ENCODE results near the gene NUMA1.

DNA sequence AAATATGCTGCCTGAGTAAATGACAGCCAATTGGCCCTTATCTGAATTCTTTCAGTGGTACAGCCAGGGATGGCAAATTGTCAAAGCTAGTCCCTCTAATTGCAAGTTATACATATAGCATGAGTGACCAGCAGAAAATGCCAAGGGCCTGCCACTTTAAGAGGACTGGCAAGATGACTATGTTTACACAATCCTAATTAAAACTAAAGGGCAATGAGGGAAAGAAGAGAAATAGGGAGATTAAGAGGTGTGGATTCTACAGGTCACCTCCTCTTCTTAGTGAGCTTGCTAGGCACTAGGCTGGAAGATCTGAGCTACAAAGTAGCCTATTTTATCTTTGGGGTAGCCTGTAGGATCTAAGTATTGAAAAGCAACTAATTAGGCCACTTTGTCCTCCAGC is 13.5 kb downstream of the NUMA1 start:
- TF ChIP-seq, protein P1, sequence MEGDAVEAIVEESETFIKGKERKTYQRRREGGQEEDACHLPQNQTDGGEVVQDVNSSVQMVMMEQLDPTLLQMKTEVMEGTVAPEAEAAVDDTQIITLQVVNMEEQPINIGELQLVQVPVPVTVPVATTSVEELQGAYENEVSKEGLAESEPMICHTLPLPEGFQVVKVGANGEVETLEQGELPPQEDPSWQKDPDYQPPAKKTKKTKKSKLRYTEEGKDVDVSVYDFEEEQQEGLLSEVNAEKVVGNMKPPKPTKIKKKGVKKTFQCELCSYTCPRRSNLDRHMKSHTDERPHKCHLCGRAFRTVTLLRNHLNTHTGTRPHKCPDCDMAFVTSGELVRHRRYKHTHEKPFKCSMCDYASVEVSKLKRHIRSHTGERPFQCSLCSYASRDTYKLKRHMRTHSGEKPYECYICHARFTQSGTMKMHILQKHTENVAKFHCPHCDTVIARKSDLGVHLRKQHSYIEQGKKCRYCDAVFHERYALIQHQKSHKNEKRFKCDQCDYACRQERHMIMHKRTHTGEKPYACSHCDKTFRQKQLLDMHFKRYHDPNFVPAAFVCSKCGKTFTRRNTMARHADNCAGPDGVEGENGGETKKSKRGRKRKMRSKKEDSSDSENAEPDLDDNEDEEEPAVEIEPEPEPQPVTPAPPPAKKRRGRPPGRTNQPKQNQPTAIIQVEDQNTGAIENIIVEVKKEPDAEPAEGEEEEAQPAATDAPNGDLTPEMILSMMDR (IDR thresholded peaks at IDR 0.05; ENCODE audit: poor library complexity, severe bottlenecking) = no peak
- TF ChIP-seq MXI1 (conservative IDR thresholded peaks at IDR 0.05; ENCODE audit: poor library complexity, severe bottlenecking) (no peak), SMC3 (conservative IDR thresholded peaks at IDR 0.05; ENCODE audit: poor library complexity) (no peak)
